Limb (tissue), 2 donors: ENCODE data around the gene ADCY9.
A peak's percentile ranks its signal among the peaks of the same experiment; 100 is the strongest.
"Not testable (repeated sequence)": the region's sequence is repeated elsewhere in the genome, so short reads cannot be mapped to it uniquely, and the experiment has no call there.

Experiments
- DNase-seq, 2 donors: peaks; one replicate each; pipeline ENCODE4 v3.0.0-alpha.2; 2016; ENCODE audit errors: extremely low spot score in 2 of 2

Gene ADCY9

GRCh38 chr16:4093495-4094126 is 22.6 kb downstream of the ADCY9 start:
- DNase-seq = no peak

DNA sequence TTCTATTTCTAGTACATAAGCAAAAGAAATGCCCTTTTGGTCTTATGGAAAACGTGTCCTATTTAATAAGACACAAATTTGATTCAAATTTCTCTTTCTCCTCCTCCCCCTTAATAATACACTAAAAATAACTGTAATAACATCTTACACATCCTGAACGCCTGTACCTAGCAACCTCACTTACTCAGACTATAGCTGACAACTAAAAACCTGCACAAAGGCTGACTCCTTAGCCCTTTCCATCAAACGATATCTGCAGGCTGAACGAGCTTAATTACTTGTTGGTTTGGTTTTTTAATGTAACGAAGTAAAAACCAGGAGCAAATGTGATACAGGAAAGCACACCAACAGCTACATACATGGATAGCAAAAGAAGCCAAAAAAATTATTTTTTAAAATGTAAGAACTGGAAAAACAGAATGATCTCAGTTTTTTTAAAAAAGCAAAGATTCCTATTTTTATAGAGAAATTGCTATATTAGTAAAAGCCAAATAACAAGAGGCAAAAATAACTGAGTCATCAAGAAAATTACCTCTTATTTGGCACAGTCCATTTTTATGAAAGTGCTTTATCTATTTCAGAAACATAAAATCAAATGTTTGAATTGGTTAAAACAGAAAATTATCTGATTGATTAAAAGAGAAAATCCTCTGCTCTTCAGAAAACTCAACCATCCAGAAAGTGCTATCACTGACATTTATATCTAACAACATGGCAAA is 23.5 kb downstream of the ADCY9 start:
- DNase-seq = no peak

GRCh38 chr16:4091240-4092012 is 24.8 kb downstream of the ADCY9 start:
- no peak for DNase-seq

- no peak for DNase-seq
Measured at GRCh38 chr16:4090351-4090851, 25.8 kb downstream of the ADCY9 start.

GRCh38 chr16:4089811-4090301 is 26.4 kb downstream of the ADCY9 start:
- no peak for DNase-seq

- DNase-seq = no peak
Measured at GRCh38 chr16:4089251-4089810, 26.9 kb downstream of the ADCY9 start.

DNA sequence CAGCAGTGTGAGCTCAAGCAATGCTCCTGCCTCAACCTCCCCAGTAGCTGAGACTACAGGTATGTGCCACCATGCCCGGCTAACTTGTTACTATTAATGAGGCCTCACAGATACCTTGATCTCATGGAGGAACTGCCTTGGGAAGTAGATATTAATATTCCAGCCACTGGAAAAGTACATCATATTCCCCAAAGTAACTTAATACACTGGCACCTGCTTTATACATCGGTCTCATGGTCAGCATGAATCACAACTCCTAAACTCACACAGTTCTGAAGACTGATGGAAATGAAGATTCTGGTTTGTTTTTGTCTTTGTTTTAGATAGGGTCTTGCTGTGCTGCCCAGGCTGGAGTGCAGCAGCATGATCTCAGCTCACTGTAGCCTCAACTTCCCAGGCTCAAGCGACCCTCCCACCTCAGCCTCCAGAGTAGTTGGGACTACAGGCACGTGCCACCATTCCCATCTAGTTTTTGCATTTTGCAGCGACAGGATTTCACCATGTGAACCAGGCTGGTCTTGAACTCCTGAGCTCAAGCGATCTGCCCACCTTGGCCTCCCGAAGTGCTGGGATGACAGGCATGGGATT is 28.2 kb downstream of the ADCY9 start:
- DNase-seq = no peak

GRCh38 chr16:4087099-4087885 is 28.9 kb downstream of the ADCY9 start:
- no peak for DNase-seq

- no peak for DNase-seq
Measured at GRCh38 chr16:4086153-4086552, 30.1 kb downstream of the ADCY9 start.

- no peak for DNase-seq
Measured at GRCh38 chr16:4085405-4085970, 30.8 kb downstream of the ADCY9 start.

- DNase-seq = no peak
Measured at GRCh38 chr16:4083347-4083870, 32.8 kb downstream of the ADCY9 start.

- DNase-seq = no peak
Measured at GRCh38 chr16:4082474-4083044, 33.7 kb downstream of the ADCY9 start.

- DNase-seq = peak in 1 of 2 donors; percentile 60
Measured at GRCh38 chr16:4081521-4082021, 34.7 kb downstream of the ADCY9 start.

DNA sequence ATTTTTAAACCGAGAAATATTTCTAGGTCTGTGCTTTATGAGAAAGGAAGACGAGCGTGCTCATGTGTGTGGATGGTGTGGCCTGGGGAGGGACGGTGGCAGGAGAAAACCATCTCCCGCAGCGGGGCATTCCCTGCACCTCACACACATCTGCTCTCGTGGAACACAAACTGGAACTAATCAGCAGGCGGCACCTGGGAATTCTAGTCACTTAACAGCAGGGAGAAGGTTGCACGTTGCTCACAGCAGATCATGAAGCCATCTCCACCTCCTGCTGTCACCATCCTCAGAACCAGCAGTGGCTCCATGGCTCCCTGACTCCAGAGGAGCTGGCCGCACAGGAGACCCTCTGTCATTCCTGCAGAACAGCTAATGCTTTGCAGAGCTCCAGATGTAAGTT is 35.2 kb downstream of the ADCY9 start:
- DNase-seq = no peak

DNA sequence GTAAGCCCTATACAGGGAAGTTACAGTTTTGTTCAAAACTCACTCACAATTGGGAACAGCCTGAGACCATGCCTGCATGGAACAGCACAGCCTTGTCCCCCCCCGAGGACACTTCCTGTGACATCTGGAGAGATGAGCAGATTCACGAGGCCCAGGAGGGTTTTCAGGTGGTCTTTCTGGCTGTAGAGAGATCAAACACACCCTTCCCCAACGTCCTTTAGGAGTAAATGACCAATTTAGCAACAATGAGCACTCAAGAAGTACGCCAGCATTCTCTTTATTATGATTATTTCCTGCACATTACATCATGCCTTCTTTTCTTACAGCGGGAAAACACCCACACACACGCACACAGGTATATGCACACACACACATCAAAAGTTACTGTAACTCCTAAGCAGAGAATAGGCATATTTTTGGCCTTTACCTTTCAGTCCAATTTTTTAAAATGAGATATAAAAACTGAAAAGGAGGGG is 39.0 kb downstream of the ADCY9 start:
- DNase-seq = no peak

- no peak for DNase-seq
Measured at GRCh38 chr16:4075534-4075933, 40.7 kb downstream of the ADCY9 start.

- DNase-seq = not testable (repeated sequence)
Measured at GRCh38 chr16:4073150-4073549, 43.1 kb downstream of the ADCY9 start.

DNA sequence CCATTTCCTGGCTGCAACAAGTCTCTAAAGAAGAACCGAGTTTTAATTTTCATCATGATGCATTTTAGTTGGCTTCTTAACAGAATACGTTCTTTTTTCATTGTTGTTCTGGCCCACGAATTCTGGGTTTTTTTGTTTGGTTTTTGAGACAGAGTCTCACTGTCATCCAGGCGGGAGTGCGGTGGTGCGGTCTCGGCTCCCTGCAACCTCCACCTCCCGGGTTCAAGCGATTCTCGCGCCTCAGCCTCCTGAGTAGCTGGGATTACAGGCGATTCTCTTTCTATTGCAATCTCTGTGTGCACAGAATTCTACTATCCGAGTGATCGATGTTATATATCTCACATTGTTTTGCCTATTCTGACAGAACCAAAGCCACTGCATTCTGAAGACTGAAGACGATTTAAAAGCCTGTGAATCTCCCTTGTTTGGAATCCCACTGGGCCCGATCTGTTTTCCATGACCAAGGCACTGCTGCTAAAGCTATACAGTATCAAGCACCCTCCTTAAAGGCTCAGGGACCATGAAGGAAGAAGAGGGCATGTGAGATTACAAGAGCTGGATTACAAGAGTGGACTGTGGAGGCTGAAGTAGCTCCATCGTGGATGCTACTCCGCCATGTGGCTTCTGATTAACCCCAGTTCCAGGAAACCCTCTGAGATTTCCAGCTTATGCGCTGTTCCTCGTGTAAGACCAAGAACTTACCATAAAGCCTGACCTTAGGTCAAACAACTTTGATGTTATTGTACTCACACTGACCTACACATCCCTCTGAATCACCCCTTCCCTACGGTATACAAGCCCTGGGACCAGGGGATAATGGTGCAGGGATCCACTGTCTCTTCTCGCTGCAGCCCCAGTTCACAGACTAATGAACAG is 44.3 kb downstream of the ADCY9 start:
- no peak for DNase-seq
